HepG2 (cell line): ENCODE results near the gene CEBPE. TPM values are rescaled to one million over a fixed set of nuclear protein-coding genes. Genes with fewer than 3 reads are reported as not detected.

ENCODE experiments used
- BCL3 ChIP-seq: sonication (generic); formaldehyde crosslinking; IDR thresholded peaks from 2 replicates; pipeline ENCODE4 v1.5.1; 2020; ENCODE audit warnings: mild to moderate bottlenecking, missing genetic modification reagents, moderate library complexity
- FLYWCH1 ChIP-seq: sonication (generic); formaldehyde crosslinking; IDR thresholded peaks from 2 replicates; pipeline ENCODE4 v1.8.1; 2023; ENCODE audit warnings: mild to moderate bottlenecking, missing genetic modification reagents
- KDM5B ChIP-seq: sonication (generic); formaldehyde crosslinking; IDR thresholded peaks from 2 replicates; pipeline ENCODE4 v1.4.0; 2020; ENCODE audit warnings: missing genetic modification reagents, mild to moderate bottlenecking, borderline replicate concordance
- MEIS2 ChIP-seq: sonication (generic); formaldehyde crosslinking; IDR thresholded peaks from 2 replicates; pipeline ENCODE4 v1.9.0; 2021; ENCODE audit warnings: mild to moderate bottlenecking, missing genetic modification reagents
- PRPF4 ChIP-seq: fragments of 200-400 bp; formaldehyde crosslinking; IDR thresholded peaks from 2 replicates; pipeline ENCODE4 v1.6.1; 2016; ENCODE audit warnings: low read length, low read depth; ENCODE audit not compliant: poor library complexity, severe bottlenecking
- RFXANK ChIP-seq: IDR thresholded peaks from 2 replicates; pipeline ENCODE4 v1.6.1; 2016
- SSRP1 ChIP-seq: IDR thresholded peaks from 2 replicates; pipeline ENCODE4 v1.6.1; 2016; ENCODE audit warnings: control low read depth
- TBX2 ChIP-seq: sonication (generic); formaldehyde crosslinking; IDR thresholded peaks from 2 replicates; pipeline ENCODE4 v1.5.0; 2020; ENCODE audit warnings: missing genetic modification reagents, mild to moderate bottlenecking, borderline replicate concordance
- ZBTB7B ChIP-seq: sonication (generic); formaldehyde crosslinking; IDR thresholded peaks from 2 replicates; pipeline ENCODE4 v1.4.0; 2020; ENCODE audit warnings: missing genetic modification reagents
- ZNF44 ChIP-seq: sonication (generic); formaldehyde crosslinking; IDR thresholded peaks from 2 replicates; pipeline ENCODE4 v1.5.1; 2020; ENCODE audit warnings: mild to moderate bottlenecking, missing genetic modification reagents
- ZNF598 ChIP-seq: sonication (generic); formaldehyde crosslinking; IDR thresholded peaks from 2 replicates; pipeline ENCODE4 v1.5.1; 2020; ENCODE audit warnings: mild to moderate bottlenecking, missing genetic modification reagents, borderline replicate concordance
- ZNF615 ChIP-seq: sonication (generic); formaldehyde crosslinking; IDR thresholded peaks from 2 replicates; pipeline ENCODE4 v1.5.0; 2020; ENCODE audit warnings: mild to moderate bottlenecking, missing genetic modification reagents, borderline replicate concordance
- polyA plus RNA-seq, 8 experiments: library from polyadenylated mRNA; depleted of rRNA in 3 of 8; stranded (reverse) in 7 of 8; unstranded in 1 of 8; fragments of >200 nt; fragmentation: Illumina TruSeq in 4 of 8; extraction: Trizol in 4 of 8; gene quantifications; 2 replicates each; pipeline versions ENCODE4 v1.2.1 to v1.2.3, GENCODE V29; 2011 to 2016; ENCODE audit warnings: low read depth in 4 of 8, missing spikeins in 1 of 8, mixed read lengths in 1 of 8; ENCODE audit not compliant: insufficient read depth in 1 of 8
- total RNA-seq, 5 experiments: library from RNA; depleted of rRNA; stranded (reverse); fragments of >200 nt; fragmentation: Illumina TruSeq; extraction: Trizol; gene quantifications; 2 replicates each; pipeline ENCODE4 v1.2.3, GENCODE V29; 2016; ENCODE audit warnings: low read depth in 1 of 5
- TF ChIP-seq, protein P1 (sequence below): sonication (generic); formaldehyde crosslinking; IDR thresholded peaks from 2 replicates; pipeline ENCODE4 v1.8.1; 2022; ENCODE audit warnings: mild to moderate bottlenecking, missing genetic modification reagents

The CEBPE gene
- total and polyA plus RNA-seq, 2 of the 13 experiments (the other 11 are each of a cell fraction or from before 2014, with no cell fraction given) = 0.09 to 0.11 TPM

DNA sequence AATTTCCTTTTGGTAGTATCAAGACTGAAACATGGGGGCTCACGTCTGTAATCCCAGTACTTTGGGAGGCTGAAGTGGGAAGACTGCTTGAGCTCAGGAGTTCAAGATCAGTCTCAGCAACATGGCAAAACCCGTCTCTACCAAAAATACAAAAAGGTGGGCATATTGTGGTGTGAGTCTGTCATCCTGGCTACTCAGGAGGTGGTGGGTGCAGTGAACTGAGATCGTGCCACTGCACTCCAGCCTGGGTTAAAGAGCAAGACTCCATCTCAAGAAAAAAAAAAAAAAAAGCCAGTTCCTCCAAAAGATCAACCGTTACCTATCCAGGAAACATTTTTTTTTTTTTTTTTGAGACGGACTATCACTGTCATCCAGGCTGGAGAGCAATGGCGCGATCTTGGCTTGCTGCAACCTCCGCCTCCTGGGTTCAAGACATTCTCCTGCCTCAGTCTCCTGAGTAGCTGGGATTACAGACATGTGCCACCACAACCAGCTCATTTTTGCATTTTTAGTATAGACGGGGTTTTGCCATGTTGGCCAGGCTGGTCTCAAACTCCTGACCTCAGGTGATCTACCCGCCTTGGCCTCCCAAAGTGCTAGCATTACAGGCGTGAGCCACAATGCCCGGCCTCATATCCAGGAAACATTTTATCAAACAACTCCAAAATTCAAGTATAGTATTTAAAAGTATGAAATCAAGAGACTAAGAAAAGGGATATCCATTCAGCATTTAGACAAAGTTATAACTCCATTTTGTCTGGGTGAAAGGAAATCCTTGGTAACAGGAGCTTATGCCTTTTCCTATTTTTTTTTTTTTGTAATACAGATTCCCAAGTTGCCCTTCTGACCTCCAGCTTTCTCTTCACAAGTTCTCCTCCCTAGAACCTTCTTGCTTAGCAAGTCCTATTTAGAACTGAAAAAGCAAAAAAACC is 27.5 kb downstream of the CEBPE start (continued):
- 0 out of 2 replicates have a peak, but pooled peaks have one; percentile 32 for TF ChIP-seq BCL3 (CRISPR knock-in tag)
- TF ChIP-seq ZNF44 (CRISPR knock-in tag) = 0 out of 2 replicates have a peak, but pooled peaks have one; percentile 55
- TF ChIP-seq PRPF4 = no peak
- no peak for TF ChIP-seq KDM5B (CRISPR knock-in tag)
- no peak for TF ChIP-seq MEIS2 (CRISPR knock-in tag)
- TF ChIP-seq, protein P1, sequence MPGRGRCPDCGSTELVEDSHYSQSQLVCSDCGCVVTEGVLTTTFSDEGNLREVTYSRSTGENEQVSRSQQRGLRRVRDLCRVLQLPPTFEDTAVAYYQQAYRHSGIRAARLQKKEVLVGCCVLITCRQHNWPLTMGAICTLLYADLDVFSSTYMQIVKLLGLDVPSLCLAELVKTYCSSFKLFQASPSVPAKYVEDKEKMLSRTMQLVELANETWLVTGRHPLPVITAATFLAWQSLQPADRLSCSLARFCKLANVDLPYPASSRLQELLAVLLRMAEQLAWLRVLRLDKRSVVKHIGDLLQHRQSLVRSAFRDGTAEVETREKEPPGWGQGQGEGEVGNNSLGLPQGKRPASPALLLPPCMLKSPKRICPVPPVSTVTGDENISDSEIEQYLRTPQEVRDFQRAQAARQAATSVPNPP (CRISPR knock-in tag) = 0 out of 2 replicates have a peak, but pooled peaks have one; percentile 32
- 0 out of 2 replicates have a peak, but pooled peaks have one; percentile 54 for TF ChIP-seq SSRP1 (CRISPR knock-in tag)
- no peak for TF ChIP-seq ZBTB7B (CRISPR knock-in tag)
- 0 out of 2 replicates have a peak, but pooled peaks have one; percentile 48 for TF ChIP-seq ZNF598 (CRISPR knock-in tag)
- TF ChIP-seq FLYWCH1 (CRISPR knock-in tag) = no peak
- TF ChIP-seq TBX2 (CRISPR knock-in tag) = no peak
- TF ChIP-seq ZNF615 (CRISPR knock-in tag) = peak; percentile 45; the same call in 1 of the 2 replicates
- TF ChIP-seq RFXANK (CRISPR knock-in tag) = peak; percentile 51; the same call in 1 of the 2 replicates
